Measurements from ENCODE around the gene ZCCHC12.
A peak's percentile ranks its signal among the peaks of the same experiment; 100 is the strongest.

GRCh38 chrX:118807151-118808017 lies 16.2 kb upstream of the ZCCHC12 start:
- peak; percentile 51 to 81 (median 73) for TF ChIP-seq CTCF (IDR thresholded peaks at IDR 0.05)
- no peak for TF ChIP-seq POLR2A (IDR thresholded peaks at IDR 0.05)

All from adrenal gland (tissue), 5 donors.